AG09309 (cell line): ENCODE data around the gene AHCY.
"Not testable (repeated sequence)": the region's sequence is repeated elsewhere in the genome, so short reads cannot be mapped to it uniquely, and the experiment has no call there.

ENCODE experiments used
- DNase-seq: peaks from one replicate; pipeline ENCODE4 v3.0.0-alpha.2; 2010; ENCODE audit warnings: low read depth
- H3K4me3 ChIP-seq: 2 replicates; pipeline ENCODE4 v1.5.1; 2011; ENCODE audit warnings: mild to moderate bottlenecking, low read depth, low read length, moderate library complexity; ENCODE audit not compliant: control insufficient read depth
- CTCF ChIP-seq: IDR thresholded peaks from 2 replicates; pipeline ENCODE4 v1.5.1; 2011; ENCODE audit warnings: mild to moderate bottlenecking, low read depth, low read length, inconsistent platforms; ENCODE audit not compliant: insufficient read depth, control insufficient read depth; ENCODE audit errors: missing control alignments

The AHCY gene

GRCh38 chr20:34332262-34332920 lies 29.2 kb upstream of the AHCY start:
- TF ChIP-seq CTCF = no peak
- no peak for DNase-seq
- H3K4me3 ChIP-seq = no peak overlapping the region

GRCh38 chr20:34331838-34332237 lies 28.7 kb upstream of the AHCY start:
- no peak overlapping the region for H3K4me3 ChIP-seq
- no peak for DNase-seq
- no peak for TF ChIP-seq CTCF

GRCh38 chr20:34330861-34331544 lies 27.8 kb upstream of the AHCY start:
- not testable (repeated sequence) for DNase-seq

GRCh38 chr20:34328928-34329677 lies 25.9 kb upstream of the AHCY start:
- no peak for TF ChIP-seq CTCF
- H3K4me3 ChIP-seq = no peak overlapping the region
- DNase-seq = no peak

More at GRCh38 chr20:34330861-34331544, 27.8 kb upstream of the AHCY start:
- H3K4me3 ChIP-seq = not testable (repeated sequence)

GRCh38 chr20:34328207-34328606 lies 25.1 kb upstream of the AHCY start:
- H3K4me3 ChIP-seq, DNase-seq: not testable (repeated sequence)

GRCh38 chr20:34324541-34324940 lies 21.4 kb upstream of the AHCY start:
- no peak for TF ChIP-seq CTCF
- H3K4me3 ChIP-seq = no peak overlapping the region
- DNase-seq = no peak

- TF ChIP-seq CTCF = no peak
- no peak overlapping the region for H3K4me3 ChIP-seq
- no peak for DNase-seq
These were observed 19.3 kb upstream of the AHCY start for GRCh38 chr20:34322267-34323105.
